ENCODE measurements around the gene NAPG. TPM values are rescaled to one million over a fixed set of nuclear protein-coding genes. Genes with fewer than 3 reads are reported as not detected.
"Not testable (repeated sequence)": the region's sequence is repeated elsewhere in the genome, so short reads cannot be mapped to it uniquely, and the experiment has no call there.

The NAPG gene
- total RNA-seq, 1 donor from 2014 or later, result 31.2 TPM

GRCh38 chr18:10552226-10552625, 26.4 kb downstream of the NAPG start:
- H3K9me3 ChIP-seq (replicated peaks), result no peaks in the 10 kb centered on the region
- intact Hi-C loops (cut with micrococcal nuclease), result no loop called here
- no peaks in the 10 kb centered on the region for H3K27me3 ChIP-seq (ENCODE audit: low read depth)
- no peak overlapping the region for H3K4me3 ChIP-seq
- TF ChIP-seq CTCF (IDR thresholded peaks at IDR 0.05; ENCODE audit: borderline replicate concordance), result no peak
- H3K36me3 ChIP-seq, result peaks cover 100% of the 10 kb centered on the region
- no peak overlapping the region for H3K27ac ChIP-seq (replicated peaks)
- no peaks in the 10 kb centered on the region for H3K4me1 ChIP-seq
- DNase-seq, result no peak

GRCh38 chr18:10556251-10556650, 30.4 kb downstream of the NAPG start:
- H3K27ac ChIP-seq (replicated peaks); H3K9me3 ChIP-seq (replicated peaks); intact Hi-C loops (cut with micrococcal nuclease); DNase-seq; H3K27me3 ChIP-seq (ENCODE audit: low read depth); H3K4me3 ChIP-seq: not testable (repeated sequence)
- Histone ChIP-seq H3K36me3 (peaks cover 67% of the 10 kb centered on the region), H3K4me1 (peaks cover 11% of the 10 kb centered on the region)

GRCh38 chr18:10557085-10557677, 31.4 kb downstream of the NAPG start:
- peaks cover 11% of the 10 kb centered on the region for H3K4me1 ChIP-seq
- no peak overlapping the region for H3K4me3 ChIP-seq
- intact Hi-C loops (cut with micrococcal nuclease), result no loop called here
- H3K36me3 ChIP-seq, result peaks cover 58% of the 10 kb centered on the region
- no peak for TF ChIP-seq CTCF (IDR thresholded peaks at IDR 0.05; ENCODE audit: borderline replicate concordance)
- no peaks in the 10 kb centered on the region for H3K27me3 ChIP-seq (ENCODE audit: low read depth)
- no peak for DNase-seq
- H3K9me3 ChIP-seq (replicated peaks), result no peaks in the 10 kb centered on the region
- H3K27ac ChIP-seq (replicated peaks), result no peak overlapping the region

- Histone ChIP-seq H3K9me3 (replicated peaks) (no peaks in the 10 kb centered on the region), H3K4me1 (peaks cover 12% of the 10 kb centered on the region), H3K36me3 (peaks cover 45% of the 10 kb centered on the region), H3K4me3 (no peak overlapping the region), H3K27ac (replicated peaks) (no peak overlapping the region), H3K27me3 (ENCODE audit: low read depth) (no peaks in the 10 kb centered on the region)
- intact Hi-C loops (cut with micrococcal nuclease), result no loop called here
- no peak for TF ChIP-seq CTCF (IDR thresholded peaks at IDR 0.05; ENCODE audit: borderline replicate concordance)
- no peak for DNase-seq
Measured at GRCh38 chr18:10558243-10558966, 32.6 kb downstream of the NAPG start.

- no peaks in the 10 kb centered on the region for H3K9me3 ChIP-seq (replicated peaks)
- no peak for TF ChIP-seq CTCF (IDR thresholded peaks at IDR 0.05; ENCODE audit: borderline replicate concordance)
- H3K4me3 ChIP-seq, result no peak overlapping the region
- intact Hi-C loops (cut with micrococcal nuclease), result no loop called here
- peaks cover 40% of the 10 kb centered on the region for H3K36me3 ChIP-seq
- H3K4me1 ChIP-seq, result peaks cover 17% of the 10 kb centered on the region
- no peaks in the 10 kb centered on the region for H3K27me3 ChIP-seq (ENCODE audit: low read depth)
- DNase-seq, result no peak
- no peak overlapping the region for H3K27ac ChIP-seq (replicated peaks)
Measured at GRCh38 chr18:10558967-10559298, 33.1 kb downstream of the NAPG start.

Measured in left ventricle myocardium inferior (tissue), 1 donor.